Heart left ventricle (tissue), 16 donors: Measurements from ENCODE around the gene RNF150. TPM values are rescaled to one million over a fixed set of nuclear protein-coding genes. Genes with fewer than 3 reads are reported as not detected.
A peak's percentile ranks its signal among the peaks of the same experiment; 100 is the strongest.

ENCODE experiments used
- ATAC-seq, 4 donors: fragments of 200-7000 bp; cut with Tn5 transposase; one replicate each; pipeline ENCODE4 v1.9.1; 2020 to 2022; ENCODE audit warnings: moderate library complexity in 4 of 4, mild to moderate bottlenecking in 3 of 4, moderate number of reproducible peaks in 1 of 4
- DNase-seq, 5 donors: peaks; one replicate each; pipeline ENCODE4 v3.0.0-alpha.2; 2020
- H3K27ac ChIP-seq, 12 donors: fragments of 200-600 bp; sonication (generic) in 4 of 12; one replicate each; pipeline versions ENCODE4 v1.5.0 to v1.8.0; 2016 to 2022; ENCODE audit warnings: mild to moderate bottlenecking in 2 of 12
- H3K27me3 ChIP-seq, 9 donors: fragments of 200-600 bp; sonication (generic) in 2 of 9; one replicate each; pipeline versions ENCODE4 v1.5.1 to v1.8.0; 2016 to 2022; ENCODE audit warnings: mild to moderate bottlenecking in 3 of 9
- H3K36me3 ChIP-seq, 9 donors: fragments of 200-600 bp; sonication (generic) in 2 of 9; one replicate each; pipeline versions ENCODE4 v1.5.0 to v1.8.0; 2018 to 2022; ENCODE audit warnings: mild to moderate bottlenecking in 2 of 9
- H3K4me1 ChIP-seq, 12 donors: fragments of 200-600 bp; sonication (generic) in 4 of 12; one replicate each; pipeline versions ENCODE4 v1.5.0 to v1.8.0; 2016 to 2022; ENCODE audit warnings: mild to moderate bottlenecking in 3 of 12
- H3K4me3 ChIP-seq, 12 donors: fragments of 200-600 bp; sonication (generic) in 4 of 12; one replicate each; pipeline versions ENCODE4 v1.5.0 to v1.8.0; 2017 to 2022; ENCODE audit warnings: mild to moderate bottlenecking in 9 of 12, moderate library complexity in 4 of 12
- H3K9me3 ChIP-seq, 12 donors: fragments of 200-600 bp; sonication (generic) in 4 of 12; one replicate each; pipeline versions ENCODE4 v1.5.0 to v1.8.0; 2016 to 2022; ENCODE audit warnings: mild to moderate bottlenecking in 1 of 12
- CTCF ChIP-seq, 12 donors: fragments of 200-600 bp; sonication (generic) in 4 of 12; IDR thresholded peaks; one replicate each; pipeline versions ENCODE4 v1.5.0 to v1.8.0; 2018 to 2022; ENCODE audit warnings: antibody characterized with exemption in 12 of 12, mild to moderate bottlenecking in 5 of 12
- POLR2A ChIP-seq, 2 donors: fragments of 450-650 bp; IDR thresholded peaks; one replicate each; pipeline ENCODE4 v1.6.1; 2017; ENCODE audit warnings: antibody characterized with exemption in 2 of 2, mild to moderate bottlenecking in 2 of 2, moderate library complexity in 2 of 2
- WGBS, 4 donors: extraction: QIAGEN DNeasy Blood & Tissue Kit in 2 of 4; methylation state at CpG; one replicate each; pipeline versions ENCODE4 v1.1.5 to v1.1.7; 2013 to 2018; 5-methylcytosine and 5-hydroxymethylcytosine counted together
- intact Hi-C, 10 donors: fragments of 100-400 bp; cut with DNase I; formaldehyde crosslinking; loops; one replicate each; pipeline versions ENCODE4 v1.11.1 to v1.14.2; 2022
- polyA plus RNA-seq, 2 donors: library from polyadenylated mRNA; stranded (reverse); fragments of 200-250 nt; gene quantifications; one replicate each; pipeline ENCODE4 v1.2.3, GENCODE V29; 2013
- total RNA-seq, 9 donors: library from RNA; depleted of rRNA in 2 of 9; stranded (reverse); fragments of >200 nt in 2 of 9; fragmentation: NEBNext Ultra II Directional in 3 of 9; extraction: Animal tissue kit (Norgen Biotek cat#: 25700) in 3 of 9; gene quantifications; one replicate each; pipeline versions ENCODE4 v1.1.0 to v1.2.4, GENCODE V29; 2016 to 2023
- donor health status: ischemic (EF 13 %, LVEDD 7.1; RV severe dilation, severe dysfunction).
- donor health status: healthy with polysubstance abuse.
- donor health status: DM: no; HTN: yes; CAD: no.
- donor health status: DM: no; HTN: no; CAD: no.
- donor health status: ischemic (EF 25% LVEDD 6.9; RV normal size, moderate dysfunction).
- donor health status: ischemic (EF 25% LVEDD 5.7; RV mildly dilated, moderate dysfunction).
- donor health status: healthy.
- donor health status: DM: yes; HTN: yes; CAD: no.
- donor health status: ischemic (EF 35%, LVEDD 5.7; RV mildly dilated, moderate dysfunction).
- donor health status: nonischemic (EF 11% LVEDD 7.7; RV severe dilation, severe dysfunction).
- donor health status: DM: yes; HTN: yes; CAD: no.
- donor health status: PGD.
- donor health status: ischemic (EF 29% LVEDD 5.4; RV normal size, mild dysfunction).
- donor health status: nonischemic (EF 23%, LVEDD 6.1; RV moderate dilation, normal function).

Gene RNF150
- total and polyA plus RNA-seq, 11 donors, result 11.9 to 146 (median 72.5) TPM

- H3K27me3 ChIP-seq, result no peaks in the 10 kb centered on the region
- peaks cover 0 to 4% (median 0%) of the 10 kb centered on the region in 12 donors for H3K9me3 ChIP-seq
- intact Hi-C loops, result loop anchor here in 4 of 10 donors (5.0 to 10.0 kb wide), 2 partner anchors 112 to 136 kb away; partner anchors contain the start of gene RNF150 (in 3 of the 4)
- H3K4me3 ChIP-seq, result no peak overlapping the region
- DNase-seq (no peak), ATAC-seq (no peak)
- H3K4me1 ChIP-seq, result peaks cover 0 to 57% (median 22%) of the 10 kb centered on the region in 12 donors
- no peaks in the 10 kb centered on the region for H3K36me3 ChIP-seq
- TF ChIP-seq POLR2A (IDR thresholded peaks at IDR 0.05) (no peak), CTCF (IDR thresholded peaks at IDR 0.05) (peak in 1 of 12 donors; percentile 41)
- H3K27ac ChIP-seq, result peak overlapping the region in 6 of 12 donors; percentile 1 to 75 (median 38)
Observed at GRCh38 chr4:140996766-140997165, 136.5 kb downstream of the RNF150 start.

GRCh38 chr4:140995058-140995457 lies 138.2 kb downstream of the RNF150 start:
- WGBS, 4 donors, result 47 to 55% (median 51%) methylated on average over 1 of the region's 1 CpG

GRCh38 chr4:140994015-140994414 lies 139.3 kb downstream of the RNF150 start:
- no peaks in the 10 kb centered on the region for H3K27me3 ChIP-seq
- TF ChIP-seq CTCF (IDR thresholded peaks at IDR 0.05), result no peak
- no peak for TF ChIP-seq POLR2A (IDR thresholded peaks at IDR 0.05)
- no peak overlapping the region for H3K4me3 ChIP-seq
- H3K27ac ChIP-seq, result peak overlapping the region in 11 of 12 donors; percentile 12 to 75 (median 61)
- no peak for DNase-seq
- intact Hi-C loops, result loop anchor here in 3 of 10 donors (2.0 to 10.0 kb wide), 5 partner anchors 63 to 139 kb away; partner anchors contain the start of gene RNF150 (in 3 of the 3)
- H3K36me3 ChIP-seq, result no peaks in the 10 kb centered on the region
- peaks cover 0 to 4% (median 0%) of the 10 kb centered on the region in 12 donors for H3K9me3 ChIP-seq
- peaks cover 0 to 55% (median 17%) of the 10 kb centered on the region in 12 donors for H3K4me1 ChIP-seq
- WGBS, 4 donors, result 17 to 40% (median 28%) methylated on average over 1 of the region's 1 CpG
- peak in 2 of 4 donors; percentile 9 to 21 for ATAC-seq

More at GRCh38 chr4:140995058-140995457, 138.2 kb downstream of the RNF150 start:
- H3K9me3 ChIP-seq, result peaks cover 0 to 4% (median 0%) of the 10 kb centered on the region in 12 donors
- no peak overlapping the region for H3K4me3 ChIP-seq
- peak overlapping the region in 8 of 12 donors; percentile 29 to 75 (median 64) for H3K27ac ChIP-seq
- intact Hi-C loops, result loop anchor here in 6 of 10 donors (2.0 to 10.0 kb wide), 5 partner anchors 64 to 138 kb away; partner anchors contain the start of gene RNF150 (in 4 of the 6)
- TF ChIP-seq CTCF (IDR thresholded peaks at IDR 0.05) (no peak), POLR2A (IDR thresholded peaks at IDR 0.05) (no peak)
- H3K36me3 ChIP-seq, result no peaks in the 10 kb centered on the region
- H3K27me3 ChIP-seq, result no peaks in the 10 kb centered on the region
- peaks cover 0 to 48% (median 18%) of the 10 kb centered on the region in 12 donors for H3K4me1 ChIP-seq
- ATAC-seq (peak; percentile 85 to 90 (median 88)), DNase-seq (peak in 4 of 5 donors; percentile 49 to 76 (median 62))

- TF ChIP-seq POLR2A (IDR thresholded peaks at IDR 0.05), result no peak
- peak in 2 of 12 donors; percentile 2 to 21 for TF ChIP-seq CTCF (IDR thresholded peaks at IDR 0.05)
- Histone ChIP-seq H3K27ac (peak overlapping the region in 11 of 12 donors; percentile 12 to 75 (median 61)), H3K36me3 (no peaks in the 10 kb centered on the region), H3K9me3 (peaks cover 0 to 4% (median 0%) of the 10 kb centered on the region in 12 donors), H3K27me3 (no peaks in the 10 kb centered on the region), H3K4me1 (peaks cover 0 to 49% (median 17%) of the 10 kb centered on the region in 12 donors), H3K4me3 (no peak overlapping the region)
- DNase-seq (peak in 1 of 5 donors; percentile 29), ATAC-seq (no peak)
- 25 to 34% (median 30%) methylated on average over 4 of the region's 4 CpGs for WGBS, 4 donors
- intact Hi-C loops, result loop anchor here in 2 of 10 donors (5.0 to 10.0 kb wide), 2 partner anchors 109 to 139 kb away; partner anchors contain the start of gene RNF150 (in 2 of the 2)
Observed at GRCh38 chr4:140993370-140993769, 139.9 kb downstream of the RNF150 start.
